Kidney (tissue), 14 donors: Measurements from ENCODE around the gene ITCH. TPM values are rescaled to one million over a fixed set of nuclear protein-coding genes. Genes with fewer than 3 reads are reported as not detected.
"Not testable (repeated sequence)": the region's sequence is repeated elsewhere in the genome, so short reads cannot be mapped to it uniquely, and the experiment has no call there.

Experiments
- DNase-seq, 5 donors: peaks; one replicate each; pipeline ENCODE4 v3.0.0-alpha.2; 2013 to 2020
- FAIRE-seq: peaks from 2 replicates; lab custom pipeline; 2012; peaks lifted over from hg19 to GRCh38; lab: Jason Lieb, UNC
- H3K27ac ChIP-seq, 2 donors: one replicate each; pipeline ENCODE4 v1.7.0; 2013; ENCODE audit warnings: low read depth in 2 of 2, low read length in 2 of 2, inconsistent platforms in 1 of 2
- H3K27me3 ChIP-seq: one replicate; pipeline ENCODE4 v1.7.1; 2013; ENCODE audit warnings: low read length, inconsistent platforms; ENCODE audit not compliant: control insufficient read depth, insufficient read depth
- H3K36me3 ChIP-seq, 3 donors: one replicate each; pipeline versions ENCODE4 v1.7.0 to v1.7.1; 2013; ENCODE audit warnings: low read length in 3 of 3, control low read depth in 1 of 3, inconsistent platforms in 1 of 3; ENCODE audit not compliant: insufficient read depth in 3 of 3, control insufficient read depth in 2 of 3
- H3K4me1 ChIP-seq, 3 donors: one replicate each; pipeline versions ENCODE4 v1.7.0 to v1.7.1; 2013; ENCODE audit warnings: low read length in 3 of 3, inconsistent platforms in 1 of 3, low read depth in 1 of 3; ENCODE audit not compliant: control insufficient read depth in 2 of 3, insufficient read depth in 2 of 3
- H3K4me3 ChIP-seq, 3 donors: one replicate each; pipeline versions ENCODE4 v1.7.0 to v1.8.1; 2013; ENCODE audit warnings: low read length in 3 of 3, control low read depth in 1 of 3, inconsistent platforms in 1 of 3
- H3K9ac ChIP-seq, 3 donors: one replicate each; pipeline versions ENCODE4 v1.7.0 to v1.7.1; 2013; ENCODE audit warnings: low read length in 3 of 3, control low read depth in 1 of 3, inconsistent platforms in 1 of 3
- H3K9me3 ChIP-seq, 3 donors: one replicate each; pipeline versions ENCODE4 v1.7.0 to v1.7.1; 2013; ENCODE audit warnings: low read length in 3 of 3, control low read depth in 1 of 3, inconsistent platforms in 1 of 3; ENCODE audit not compliant: control insufficient read depth in 2 of 3, insufficient read depth in 1 of 3
- CTCF ChIP-seq: IDR thresholded peaks from 3 replicates; pipeline ENCODE4 v1.5.1; 2012; ENCODE audit warnings: mild to moderate bottlenecking, moderate library complexity, borderline replicate concordance; ENCODE audit not compliant: insufficient read depth; ENCODE audit errors: extremely low read depth
- intact Hi-C: fragments of 100-400 bp; cut with DNase I; formaldehyde crosslinking; loops from one replicate; pipeline ENCODE4 v1.11.1; 2022
- polyA plus RNA-seq: library from polyadenylated mRNA; stranded (reverse); fragments of 350-450 nt; fragmentation: Illumina TruSeq; extraction: RNeasy Lipid Tissue Mini Kit (QIAGEN cat#74804); gene quantifications from one replicate; pipeline ENCODE4 v1.2.3, GENCODE V29; 2014; ENCODE audit warnings: low read depth, low replicate concordance; ENCODE audit not compliant: insufficient read depth
- total RNA-seq: library from RNA; stranded (reverse); fragmentation: NEBNext Ultra II Directional; extraction: Animal tissue kit (Norgen Biotek cat#: 25700); gene quantifications from one replicate; pipeline ENCODE4 v1.2.1, GENCODE V29; 2021
- donor health status: control.
- donor health status: control.
- donor health status: control.
- donor health status: control.
- donor health status: control.
- donor health status: DM: yes; HTN: yes; CAD: no.
- donor health status: Normal renal cell carcinoma (clear cell type).

ITCH gene
- total and polyA plus RNA-seq, 2 donors from 2014 or later = 10.1 to 63.1 TPM

- FAIRE-seq = no peak
- DNase-seq = no peak
- TF ChIP-seq CTCF = no peak
- Histone ChIP-seq H3K4me1 (peaks cover 0 to 5% (median 3%) of the 10 kb centered on the region in 3 donors), H3K36me3 (peaks cover 0 to 8% (median 6%) of the 10 kb centered on the region in 3 donors), H3K27me3 (no peaks in the 10 kb centered on the region), H3K27ac (no peak overlapping the region), H3K4me3 (no peak overlapping the region), H3K9ac (no peak overlapping the region), H3K9me3 (no peaks in the 10 kb centered on the region)
- intact Hi-C loops = no loop called here
Measured at GRCh38 chr20:34420146-34420545, 57.1 kb downstream of the ITCH start.

- H3K27me3 ChIP-seq = no peaks in the 10 kb centered on the region
- no peak for FAIRE-seq
Measured at GRCh38 chr20:34420975-34421374, 57.9 kb downstream of the ITCH start.

GRCh38 chr20:34421766-34422466, 58.8 kb downstream of the ITCH start:
- FAIRE-seq = no peak
- H3K9ac ChIP-seq = no peak overlapping the region
- peaks cover 0 to 5% (median 3%) of the 10 kb centered on the region in 3 donors for H3K4me1 ChIP-seq
- no peak overlapping the region for H3K27ac ChIP-seq
- H3K27me3 ChIP-seq = no peaks in the 10 kb centered on the region
- H3K4me3 ChIP-seq = no peak overlapping the region
- no peaks in the 10 kb centered on the region for H3K9me3 ChIP-seq
- intact Hi-C loops = no loop called here
- TF ChIP-seq CTCF = no peak
- peaks cover 0 to 15% (median 11%) of the 10 kb centered on the region in 3 donors for H3K36me3 ChIP-seq
- DNase-seq = no peak

More at GRCh38 chr20:34420975-34421374, 57.9 kb downstream of the ITCH start:
- Histone ChIP-seq H3K27ac (no peak overlapping the region), H3K36me3 (peaks cover 0 to 12% (median 7%) of the 10 kb centered on the region in 3 donors), H3K4me3 (no peak overlapping the region), H3K9ac (no peak overlapping the region), H3K4me1 (peaks cover 0 to 5% (median 3%) of the 10 kb centered on the region in 3 donors), H3K9me3 (no peaks in the 10 kb centered on the region)
- no peak for TF ChIP-seq CTCF
- no peak for DNase-seq
- intact Hi-C loops = no loop called here

DNA sequence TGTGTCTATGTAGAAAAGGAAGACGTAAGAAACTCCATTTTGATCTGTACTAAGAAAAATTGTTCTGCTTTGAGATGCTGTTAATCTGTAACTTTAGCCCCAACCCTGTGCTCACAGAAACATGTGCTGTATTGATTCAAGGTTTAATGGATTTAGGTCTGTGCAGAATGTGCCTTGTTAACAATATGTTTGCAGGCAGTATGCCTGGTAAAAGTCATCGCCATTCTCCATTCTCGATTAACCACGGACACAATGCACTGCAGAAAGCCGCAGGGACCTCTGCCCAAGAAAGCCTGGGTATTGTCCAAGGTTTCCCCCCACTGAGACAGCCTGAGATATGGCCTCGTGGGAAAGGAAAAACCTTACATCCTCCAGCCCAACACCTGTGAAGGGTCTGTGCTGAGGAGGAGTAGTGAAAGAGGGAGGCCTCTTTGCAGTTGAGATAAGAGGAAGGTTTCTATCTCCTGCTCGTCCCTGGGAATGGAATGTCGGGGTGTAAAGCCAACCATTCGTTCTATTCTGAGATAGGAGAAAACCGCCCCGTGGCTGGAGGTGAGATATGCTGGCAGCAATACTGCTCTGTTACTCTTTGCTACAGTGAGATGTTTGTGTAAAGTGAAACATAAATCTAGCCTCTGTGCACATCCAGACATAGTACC, 62.1 kb downstream of the ITCH start:
- H3K9me3 ChIP-seq, DNase-seq, H3K4me3 ChIP-seq, H3K27ac ChIP-seq, H3K4me1 ChIP-seq, intact Hi-C loops, H3K27me3 ChIP-seq, H3K9ac ChIP-seq, FAIRE-seq: not testable (repeated sequence)
- H3K36me3 ChIP-seq = peaks cover 0 to 16% (median 9%) of the 10 kb centered on the region in 3 donors
